ENCODE measurements around the gene PTPRM. TPM values are rescaled to one million over a fixed set of nuclear protein-coding genes. Genes with fewer than 3 reads are reported as not detected.

PTPRM gene
- total RNA-seq, 1 donor: 64.2 TPM

DNA sequence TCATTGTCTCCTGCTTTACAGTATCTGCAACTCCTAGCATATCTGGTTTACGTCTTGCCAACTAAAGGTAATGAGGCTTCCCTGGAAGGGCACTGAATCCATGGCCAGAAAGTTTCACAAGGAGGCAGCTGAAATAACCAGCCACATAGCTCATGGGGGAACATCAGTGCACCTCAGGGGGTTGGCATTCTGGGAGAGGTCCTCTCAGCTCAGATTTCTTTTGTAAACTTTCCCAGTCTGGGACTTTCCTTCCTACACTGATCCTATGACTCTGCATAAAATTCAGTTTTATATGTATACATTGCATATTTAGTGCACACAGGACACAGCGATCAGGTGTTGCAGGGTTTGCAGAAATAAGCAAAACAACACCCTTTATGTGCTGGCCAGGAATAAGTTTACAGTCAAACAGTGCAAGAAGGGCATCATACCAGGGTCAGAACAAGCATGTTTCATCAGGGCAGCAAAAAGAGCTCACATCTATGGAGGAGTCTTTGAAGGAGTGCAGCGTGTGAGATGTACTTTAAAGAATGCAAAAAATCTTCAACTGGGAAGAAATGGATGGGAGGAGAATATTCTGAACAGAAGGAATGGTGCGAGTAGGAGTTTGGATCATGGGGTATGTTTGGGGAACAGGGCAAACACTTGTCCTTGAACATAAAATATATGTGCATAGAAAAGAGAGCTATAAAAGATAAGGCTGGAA lies 801.5 kb downstream of the PTPRM start:
- DNase-seq (ENCODE audit: low read depth): no peak
- no peak overlapping the region for H3K4me3 ChIP-seq (ENCODE audit: low read depth, low read length)
- TF ChIP-seq, protein P1, sequence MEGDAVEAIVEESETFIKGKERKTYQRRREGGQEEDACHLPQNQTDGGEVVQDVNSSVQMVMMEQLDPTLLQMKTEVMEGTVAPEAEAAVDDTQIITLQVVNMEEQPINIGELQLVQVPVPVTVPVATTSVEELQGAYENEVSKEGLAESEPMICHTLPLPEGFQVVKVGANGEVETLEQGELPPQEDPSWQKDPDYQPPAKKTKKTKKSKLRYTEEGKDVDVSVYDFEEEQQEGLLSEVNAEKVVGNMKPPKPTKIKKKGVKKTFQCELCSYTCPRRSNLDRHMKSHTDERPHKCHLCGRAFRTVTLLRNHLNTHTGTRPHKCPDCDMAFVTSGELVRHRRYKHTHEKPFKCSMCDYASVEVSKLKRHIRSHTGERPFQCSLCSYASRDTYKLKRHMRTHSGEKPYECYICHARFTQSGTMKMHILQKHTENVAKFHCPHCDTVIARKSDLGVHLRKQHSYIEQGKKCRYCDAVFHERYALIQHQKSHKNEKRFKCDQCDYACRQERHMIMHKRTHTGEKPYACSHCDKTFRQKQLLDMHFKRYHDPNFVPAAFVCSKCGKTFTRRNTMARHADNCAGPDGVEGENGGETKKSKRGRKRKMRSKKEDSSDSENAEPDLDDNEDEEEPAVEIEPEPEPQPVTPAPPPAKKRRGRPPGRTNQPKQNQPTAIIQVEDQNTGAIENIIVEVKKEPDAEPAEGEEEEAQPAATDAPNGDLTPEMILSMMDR (IDR thresholded peaks at IDR 0.05; ENCODE audit: insufficient read depth, low read length): no peak

DNA sequence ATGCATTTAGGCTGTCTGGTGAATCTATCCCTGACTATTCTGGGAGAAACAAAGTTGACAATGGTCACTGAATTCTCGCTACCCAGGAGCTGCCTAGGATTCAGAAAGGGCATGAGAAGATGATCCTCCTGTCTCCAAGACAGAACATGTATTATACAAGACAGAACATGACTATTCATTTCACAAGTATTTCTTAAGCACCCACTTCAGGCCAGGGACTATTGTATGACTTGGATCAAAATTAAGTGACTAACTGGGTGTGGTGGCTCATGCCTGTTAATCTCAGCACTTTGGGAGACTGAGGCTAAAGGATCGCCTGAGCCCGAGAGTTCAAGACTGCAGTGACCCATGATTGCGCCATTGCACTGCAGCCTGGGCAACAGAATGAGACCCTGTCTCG lies 806.4 kb downstream of the PTPRM start:
- no peak overlapping the region for H3K4me3 ChIP-seq (ENCODE audit: low read depth, low read length)
- TF ChIP-seq, protein P1 (IDR thresholded peaks at IDR 0.05; ENCODE audit: insufficient read depth, low read length): no peak
- peak; percentile 60 for DNase-seq (ENCODE audit: low read depth)

GRCh38 chr18:8374676-8375075 lies 807.6 kb downstream of the PTPRM start:
- DNase-seq (ENCODE audit: low read depth): no peak
- no peak overlapping the region for H3K4me3 ChIP-seq (ENCODE audit: low read depth, low read length)
- TF ChIP-seq, protein P1 (IDR thresholded peaks at IDR 0.05; ENCODE audit: insufficient read depth, low read length): no peak

- no peak for DNase-seq (ENCODE audit: low read depth)
- TF ChIP-seq, protein P1 (IDR thresholded peaks at IDR 0.05; ENCODE audit: insufficient read depth, low read length): no peak
- H3K4me3 ChIP-seq (ENCODE audit: low read depth, low read length): no peak overlapping the region
Measured at GRCh38 chr18:8375249-8375648, 808.1 kb downstream of the PTPRM start.

DNA sequence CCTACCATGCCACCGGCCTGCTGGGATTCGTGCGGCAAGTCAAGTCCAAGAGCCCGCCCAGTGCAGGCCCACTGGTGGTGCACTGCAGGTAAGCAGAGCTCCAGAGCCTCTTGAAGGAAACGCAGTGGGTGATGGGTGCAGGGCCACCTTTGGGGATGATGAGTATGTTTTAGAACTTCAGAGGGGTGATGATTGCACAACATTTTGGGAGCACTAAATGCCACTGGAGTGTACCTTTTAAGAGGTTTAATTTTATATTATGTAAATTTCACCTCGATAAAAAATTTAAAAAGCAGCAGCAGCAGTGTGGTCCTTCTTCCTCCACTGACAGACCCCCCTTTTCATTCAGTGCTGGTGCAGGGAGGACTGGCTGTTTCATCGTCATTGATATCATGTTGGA lies 809.0 kb downstream of the PTPRM start:
- TF ChIP-seq, protein P1 (IDR thresholded peaks at IDR 0.05; ENCODE audit: insufficient read depth, low read length): no peak
- no peak overlapping the region for H3K4me3 ChIP-seq (ENCODE audit: low read depth, low read length)
- no peak for DNase-seq (ENCODE audit: low read depth)

- TF ChIP-seq, protein P1 (IDR thresholded peaks at IDR 0.05; ENCODE audit: insufficient read depth, low read length): no peak
- DNase-seq (ENCODE audit: low read depth): no peak
Measured at GRCh38 chr18:8379187-8379941, 812.2 kb downstream of the PTPRM start.

More at GRCh38 chr18:8379187-8379941, 812.2 kb downstream of the PTPRM start:
- H3K4me3 ChIP-seq (ENCODE audit: low read depth, low read length): no peak overlapping the region

Data from fibroblast of the aortic adventitia (primary cell).